A172 (cell line): ENCODE results near the gene ATP23. TPM values are rescaled to one million over a fixed set of nuclear protein-coding genes. Genes with fewer than 3 reads are reported as not detected.

Experiments used
- DNase-seq: peaks from one replicate; pipeline ENCODE4 v3.0.0-alpha.2; 2015; ENCODE audit warnings: low spot score
- total RNA-seq: library from RNA; depleted of rRNA; stranded (reverse); fragments of >200 nt; shearing (Covaris generic); gene quantifications from 2 replicates; pipeline ENCODE4 v1.2.3, GENCODE V29; 2014; rRNA removed

The ATP23 gene
- total RNA-seq: 15.7 and 17.7 TPM in 2 replicates

GRCh38 chr12:57941165-57941894, at the start of gene ATP23:
Gene ATP23 (plus strand): TSS chr12:57941567. CDS start chr12:57941702, 135 bp downstream.
- peak; percentile 80 for DNase-seq

GRCh38 chr12:57892232-57892972, 49.0 kb upstream of the ATP23 start:
- DNase-seq: no peak

GRCh38 chr12:57893431-57894353, 47.7 kb upstream of the ATP23 start:
- peak; percentile 57 for DNase-seq

- DNase-seq: no peak
Measured at GRCh38 chr12:57894399-57895292, 46.7 kb upstream of the ATP23 start.

GRCh38 chr12:57895389-57896114, 45.8 kb upstream of the ATP23 start:
- DNase-seq: no peak

- DNase-seq: no peak
Measured at GRCh38 chr12:57896115-57896433, 45.3 kb upstream of the ATP23 start.

GRCh38 chr12:57896434-57897201, 44.7 kb upstream of the ATP23 start:
- no peak for DNase-seq

- no peak for DNase-seq
Measured at GRCh38 chr12:57897286-57897974, 43.9 kb upstream of the ATP23 start.

GRCh38 chr12:57898308-57898970, 42.9 kb upstream of the ATP23 start:
- no peak for DNase-seq

- DNase-seq: peak; percentile 69
Measured at GRCh38 chr12:57899010-57899662, 42.2 kb upstream of the ATP23 start.

- DNase-seq: no peak
Measured at GRCh38 chr12:57902478-57902969, 38.8 kb upstream of the ATP23 start.

- DNase-seq: no peak
Measured at GRCh38 chr12:57904426-57904825, 36.9 kb upstream of the ATP23 start.

- DNase-seq: peak; percentile 84
Measured at GRCh38 chr12:57904848-57905811, 36.2 kb upstream of the ATP23 start.

GRCh38 chr12:57905812-57906475, 35.4 kb upstream of the ATP23 start:
- no peak for DNase-seq

- no peak for DNase-seq
Measured at GRCh38 chr12:57906821-57907220, 34.5 kb upstream of the ATP23 start.

GRCh38 chr12:57907281-57907680, 34.1 kb upstream of the ATP23 start:
- no peak for DNase-seq
